NCI-H1048 (cell line): ENCODE results near the gene REXO5.
"Not testable (repeated sequence)": the region's sequence is repeated elsewhere in the genome, so short reads cannot be mapped to it uniquely, and the experiment has no call there.

ENCODE experiments used
- DNase-seq: peaks from one replicate; lab custom pipeline; 2025; lab: John Stamatoyannopoulos, UW

The REXO5 gene

DNA sequence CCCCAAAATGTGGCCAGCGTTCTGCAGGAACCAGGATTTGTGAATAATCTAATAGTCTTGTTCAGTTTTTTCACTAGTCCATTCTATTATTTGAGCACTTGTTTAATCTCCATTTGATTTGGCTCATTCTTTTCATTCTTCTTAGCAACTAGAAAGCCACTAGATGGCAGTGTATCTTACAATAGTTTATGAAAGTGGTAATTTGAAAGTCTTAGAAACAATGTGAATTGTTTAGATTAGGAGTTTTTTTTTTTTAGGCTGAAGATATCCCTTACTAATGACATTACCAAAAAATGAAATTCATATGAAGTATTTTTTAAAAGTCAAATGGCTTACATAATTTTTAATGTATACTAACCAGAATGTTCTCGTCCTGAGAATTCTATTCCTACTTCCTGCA is 6.7 kb upstream of the REXO5 start:
- DNase-seq = no peak

DNA sequence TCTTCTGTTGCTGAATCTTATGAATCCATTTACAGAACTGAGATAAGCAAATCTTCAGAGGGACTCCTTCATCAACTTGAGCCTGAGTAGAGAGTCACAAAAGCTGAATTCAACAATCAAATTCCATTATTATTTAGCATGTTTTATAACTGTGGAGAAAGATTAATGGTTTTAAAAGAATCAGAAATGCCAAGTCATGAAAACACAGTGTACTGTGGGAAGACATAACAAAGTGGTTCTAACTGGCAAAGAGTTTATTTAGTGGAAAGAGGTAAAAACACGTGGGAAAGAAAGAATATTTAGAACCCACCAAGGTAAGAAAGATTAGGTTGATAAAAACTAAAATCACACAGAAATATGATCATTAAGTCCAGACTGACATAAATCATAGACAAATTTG is 5.0 kb upstream of the REXO5 start:
- no peak for DNase-seq

- DNase-seq = no peak
Measured at GRCh38 chr16:20803192-20803560, 3.2 kb upstream of the REXO5 start.

GRCh38 chr16:20803561-20804214 is 2.6 kb upstream of the REXO5 start:
- no peak for DNase-seq

GRCh38 chr16:20805684-20806167 is 601 bp upstream of the REXO5 start:
- not testable (repeated sequence) for DNase-seq

- no peak for DNase-seq
Measured at GRCh38 chr16:20807862-20808261, 1.5 kb downstream of the REXO5 start.

DNA sequence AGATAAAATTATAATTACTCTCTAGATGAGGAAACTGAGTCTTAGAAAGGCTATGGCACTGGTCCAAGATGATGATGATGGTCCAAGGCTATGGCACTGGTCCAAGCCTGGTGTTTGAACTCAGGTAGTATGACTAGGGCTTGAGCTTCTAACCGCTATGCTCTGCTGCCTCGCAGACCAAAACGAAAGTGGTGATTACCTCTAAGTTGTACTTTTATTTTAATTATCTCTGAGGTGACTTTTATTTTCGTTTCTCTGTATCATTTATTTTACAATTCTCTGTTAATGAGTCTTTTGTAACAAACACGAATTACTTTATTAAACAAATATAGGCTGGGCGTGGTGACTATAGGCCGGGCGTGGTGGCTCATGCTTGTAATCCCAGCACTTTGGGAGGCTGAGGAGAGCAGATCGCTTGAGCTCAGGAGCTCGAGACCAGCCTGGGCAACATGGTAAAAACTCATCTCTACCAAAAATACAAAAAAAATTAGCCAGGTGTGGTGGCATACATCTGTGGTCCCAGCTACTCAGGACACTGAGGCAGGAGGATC is 5.6 kb downstream of the REXO5 start:
- no peak for DNase-seq

DNA sequence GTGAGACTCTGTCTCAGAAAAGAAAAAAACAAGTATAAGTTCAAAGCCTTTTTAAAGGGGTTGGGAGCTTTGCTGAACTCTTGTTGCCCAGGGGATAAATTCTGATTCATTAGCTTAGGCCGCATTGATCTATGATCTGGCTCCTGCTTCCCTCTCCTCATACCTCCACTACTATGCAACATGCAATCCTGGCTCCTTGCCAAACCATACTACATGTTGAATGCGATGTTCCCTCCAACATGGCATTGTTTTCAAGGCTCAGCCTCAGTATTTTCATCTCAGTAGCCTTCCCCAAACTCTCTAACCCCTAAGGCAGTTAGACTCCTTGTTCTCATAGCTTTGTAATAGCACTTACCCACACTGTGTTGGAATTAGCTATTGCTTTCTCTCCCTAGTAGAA is 6.2 kb downstream of the REXO5 start:
- DNase-seq = no peak

GRCh38 chr16:20814784-20815183 is 8.5 kb downstream of the REXO5 start:
- DNase-seq = no peak

DNA sequence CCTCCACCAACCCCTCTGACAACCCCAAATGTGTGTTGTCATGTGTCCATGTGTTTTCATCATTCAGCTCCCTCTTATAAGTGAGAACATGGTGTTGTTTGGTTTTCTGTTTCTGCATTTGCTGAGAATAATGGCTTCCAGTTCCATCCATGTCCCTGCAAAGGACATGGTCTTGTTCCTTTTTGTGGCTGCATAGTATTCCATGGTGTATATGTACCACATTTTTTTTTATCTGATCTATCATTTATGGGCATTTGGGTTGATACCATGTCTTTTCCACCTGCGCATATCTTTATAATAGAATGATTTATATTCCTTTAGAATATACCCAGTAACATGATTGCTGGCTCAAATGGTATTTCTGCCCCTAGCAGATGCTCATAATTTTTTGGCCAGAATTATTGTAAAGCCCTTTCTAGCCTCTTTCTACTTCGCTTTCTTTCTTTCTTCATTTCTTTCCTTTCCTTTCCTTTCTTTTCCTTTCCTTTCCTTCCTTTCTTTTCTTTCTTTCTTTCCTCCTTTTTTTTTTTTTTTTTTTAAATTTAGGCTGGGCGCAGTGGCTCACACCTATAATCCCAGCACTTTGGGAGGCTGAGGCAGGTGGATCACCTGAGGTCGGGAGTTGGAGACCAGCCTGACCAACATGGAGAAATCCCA is 12.7 kb downstream of the REXO5 start:
- no peak for DNase-seq

DNA sequence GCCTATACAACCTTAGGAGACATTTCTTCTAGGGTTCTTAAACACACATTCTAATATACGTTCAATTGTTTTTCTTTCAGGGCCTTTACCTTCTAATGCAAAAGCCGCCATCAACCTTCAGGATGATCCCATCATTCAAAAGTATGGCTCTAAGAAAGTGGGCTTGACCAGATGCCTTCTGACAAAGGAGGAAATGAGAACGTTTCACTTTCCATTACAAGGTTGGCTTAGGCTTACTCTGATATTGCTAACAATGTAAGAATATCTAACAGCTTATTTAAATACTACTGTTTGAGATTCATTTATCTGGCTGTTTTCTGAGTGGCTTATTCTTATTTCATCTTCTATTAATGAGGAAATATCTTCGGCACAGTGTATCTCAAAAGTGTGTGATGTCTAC is 15.4 kb downstream of the REXO5 start:
- no peak for DNase-seq

- DNase-seq = no peak
Measured at GRCh38 chr16:20822521-20823325, 16.4 kb downstream of the REXO5 start.

DNA sequence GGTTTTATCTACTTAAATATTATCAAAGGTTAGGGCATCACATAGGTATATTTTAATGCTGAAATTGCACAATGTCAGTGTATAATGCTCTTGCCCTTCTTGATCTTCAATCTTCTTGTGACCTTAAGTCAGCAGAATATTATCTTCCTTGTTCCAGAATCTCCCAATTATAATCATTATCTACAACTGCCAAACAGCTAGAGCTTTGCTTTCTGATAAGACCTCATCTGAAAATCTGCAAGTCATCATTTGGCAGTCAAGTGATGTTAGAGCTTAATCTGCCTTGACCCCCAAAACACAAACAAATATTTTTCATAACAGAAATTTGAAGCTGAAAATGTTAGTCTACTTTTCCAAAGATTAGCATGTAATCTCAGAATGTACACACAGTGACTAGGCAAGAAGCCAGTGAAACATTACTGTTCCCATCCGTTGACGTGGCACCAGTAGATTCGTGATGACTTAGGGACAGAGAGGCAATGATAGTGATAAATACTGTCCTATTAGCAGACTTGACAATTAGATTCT is 19.8 kb downstream of the REXO5 start:
- DNase-seq = no peak

- DNase-seq = no peak
Measured at GRCh38 chr16:20829536-20829935, 23.2 kb downstream of the REXO5 start.

DNA sequence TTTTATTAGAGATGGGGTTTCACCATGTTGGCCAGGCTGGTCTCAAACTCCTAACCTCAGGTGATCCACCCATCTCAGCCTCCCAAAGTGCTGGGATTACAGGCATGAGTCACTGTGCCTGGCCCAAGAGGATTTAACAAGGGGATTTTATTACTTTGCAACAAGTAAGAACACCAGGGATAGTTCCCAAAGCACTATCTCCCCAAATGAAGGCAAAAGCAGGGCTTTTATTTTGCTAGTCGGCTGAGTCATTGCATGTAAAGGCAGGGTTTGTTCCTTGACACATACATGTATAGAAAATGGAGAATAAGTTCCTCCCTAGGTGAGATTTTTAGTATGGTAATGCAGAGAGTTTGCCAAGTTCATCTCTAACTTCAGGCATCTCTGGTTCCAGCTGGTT is 24.0 kb downstream of the REXO5 start:
- no peak for DNase-seq

- DNase-seq = no peak
Measured at GRCh38 chr16:20833086-20833485, 26.8 kb downstream of the REXO5 start.

GRCh38 chr16:20838240-20838639 is 31.9 kb downstream of the REXO5 start:
- DNase-seq = no peak

DNA sequence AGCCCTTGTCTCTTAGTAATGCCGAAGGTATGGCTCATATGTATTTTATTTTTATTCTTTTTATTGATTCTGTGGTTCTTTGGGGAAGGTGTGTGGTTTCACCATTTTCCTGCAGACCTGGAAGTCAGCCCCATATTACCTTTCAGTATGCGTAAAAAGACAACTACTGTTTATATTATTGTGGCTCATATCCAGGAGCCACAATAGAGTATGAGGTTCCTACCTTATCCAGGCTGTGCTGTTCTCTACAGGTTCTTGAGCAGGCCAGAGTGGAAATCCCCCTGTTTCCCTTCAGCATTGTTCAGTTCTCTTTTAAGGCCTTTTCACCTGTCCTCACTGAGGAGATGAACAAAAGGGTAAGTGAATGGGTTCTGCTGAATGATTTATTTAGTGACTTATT is 33.2 kb downstream of the REXO5 start:
- no peak for DNase-seq

GRCh38 chr16:20844054-20844453 is 37.7 kb downstream of the REXO5 start:
- no peak for DNase-seq

- no peak for DNase-seq
Measured at GRCh38 chr16:20844588-20844987, 38.3 kb downstream of the REXO5 start.

DNA sequence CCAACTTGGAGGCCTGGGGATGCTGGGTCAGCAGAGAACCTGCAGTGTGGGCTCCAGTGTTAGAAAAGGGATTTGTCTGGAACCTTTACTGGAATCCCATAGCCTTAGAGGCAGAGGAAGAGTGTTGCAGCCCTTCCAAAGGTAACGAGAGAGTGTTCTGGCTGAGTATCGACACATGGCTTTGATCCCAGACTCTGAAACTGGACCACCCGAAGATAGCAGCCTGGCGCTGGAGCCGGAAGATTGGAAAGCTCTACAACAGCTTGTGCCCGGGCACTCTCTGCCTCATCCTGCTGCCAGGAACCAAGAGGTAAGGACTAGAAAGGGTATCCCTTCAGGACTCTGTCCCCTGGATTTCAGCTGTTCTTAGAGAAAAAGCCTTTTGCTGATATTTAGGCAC is 39.7 kb downstream of the REXO5 start:
- DNase-seq = no peak

GRCh38 chr16:20846551-20846950 is 40.2 kb downstream of the REXO5 start:
- no peak for DNase-seq

- no peak for DNase-seq
Measured at GRCh38 chr16:20847550-20847949, 41.2 kb downstream of the REXO5 start.
